Cardiac fibroblast (primary cell): Measurements from ENCODE around the gene PLOD2.
A peak's percentile ranks its signal among the peaks of the same experiment; 100 is the strongest.

ENCODE experiments used
- DNase-seq, 2 donors: peaks; one replicate each; pipeline versions ENCODE4 v3.0.0 to v3.0.0-alpha.2; 2010; ENCODE audit warnings: low read depth in 2 of 2
- H3K4me3 ChIP-seq, 2 donors: replicated peaks in 1 of 2; 1 replicate in 1 of 2; 2 replicates in 1 of 2; pipeline ENCODE4 v1.5.1; 2011; ENCODE audit warnings: low read depth in 2 of 2, low read length in 2 of 2, mild to moderate bottlenecking in 2 of 2, moderate library complexity in 1 of 2
- CTCF ChIP-seq: IDR thresholded peaks from one replicate; pipeline ENCODE4 v1.5.1; 2011; ENCODE audit warnings: low read depth, mild to moderate bottlenecking, low read length, inconsistent platforms

PLOD2 gene

DNA sequence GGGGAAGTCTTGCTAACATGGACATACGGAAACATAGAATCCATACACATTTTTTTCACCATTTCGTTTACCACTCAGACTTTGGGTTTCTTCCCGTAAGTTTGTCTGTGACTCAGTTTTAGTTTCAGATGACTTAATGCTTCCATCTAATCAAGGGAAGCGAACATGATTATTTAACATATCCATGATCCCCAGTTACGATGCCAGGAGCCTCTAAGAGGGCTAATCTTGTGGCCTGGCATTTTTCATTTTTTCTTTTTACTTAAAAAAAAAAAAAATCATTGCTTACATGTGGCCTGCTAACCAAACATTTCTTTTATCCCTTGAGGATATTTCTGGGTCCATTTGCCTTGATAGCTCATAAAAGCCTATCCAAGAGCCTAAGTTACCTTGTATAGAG, 20.2 kb upstream of the PLOD2 start:
- TF ChIP-seq CTCF = no peak
- DNase-seq = no peak
- H3K4me3 ChIP-seq = no peak overlapping the region

GRCh38 chr3:146180376-146180775, 19.4 kb upstream of the PLOD2 start:
- no peak for TF ChIP-seq CTCF
- no peak overlapping the region for H3K4me3 ChIP-seq
- DNase-seq = no peak

DNA sequence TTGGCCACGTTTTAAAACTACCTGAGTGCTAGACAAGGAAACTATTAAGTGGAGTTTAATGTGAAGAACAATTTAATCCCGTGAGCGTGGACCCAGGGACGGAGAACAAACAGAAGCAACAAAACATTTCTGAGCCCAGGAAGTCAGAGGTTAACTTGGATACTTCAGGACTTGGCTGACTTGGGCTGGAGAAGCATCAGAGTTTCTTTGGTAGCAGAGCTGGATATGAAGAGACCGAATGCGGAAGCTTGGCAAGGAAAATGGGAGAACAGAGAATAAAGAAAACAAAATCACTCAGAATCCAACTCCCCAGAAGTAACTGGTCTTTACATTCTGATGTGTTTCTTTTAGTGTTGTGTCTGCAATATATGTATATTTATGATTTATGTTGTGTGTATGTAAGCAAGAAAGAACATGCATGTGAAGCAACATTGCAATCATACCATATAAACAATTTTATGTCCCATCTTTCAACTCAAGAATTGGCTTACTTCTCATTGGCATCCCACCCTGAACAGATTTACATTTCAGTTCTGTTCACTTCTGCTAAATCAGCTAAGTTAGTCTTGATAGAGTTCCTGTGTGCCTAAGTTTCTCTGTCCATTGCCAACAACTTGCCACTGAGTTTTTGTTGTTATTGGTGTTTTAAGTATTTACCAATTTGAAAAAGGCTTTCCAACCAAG, 17.2 kb upstream of the PLOD2 start:
- no peak for TF ChIP-seq CTCF
- DNase-seq = no peak
- H3K4me3 ChIP-seq = no peak overlapping the region

GRCh38 chr3:146177519-146177918, 16.5 kb upstream of the PLOD2 start:
- TF ChIP-seq CTCF = no peak
- DNase-seq = peak in 1 of 2 donors; percentile 50
- H3K4me3 ChIP-seq = no peak overlapping the region

- peak in 1 of 2 donors; percentile 57 for DNase-seq
- TF ChIP-seq CTCF = no peak
- H3K4me3 ChIP-seq = no peak overlapping the region
Measured at GRCh38 chr3:146177072-146177471, 16.1 kb upstream of the PLOD2 start.

DNA sequence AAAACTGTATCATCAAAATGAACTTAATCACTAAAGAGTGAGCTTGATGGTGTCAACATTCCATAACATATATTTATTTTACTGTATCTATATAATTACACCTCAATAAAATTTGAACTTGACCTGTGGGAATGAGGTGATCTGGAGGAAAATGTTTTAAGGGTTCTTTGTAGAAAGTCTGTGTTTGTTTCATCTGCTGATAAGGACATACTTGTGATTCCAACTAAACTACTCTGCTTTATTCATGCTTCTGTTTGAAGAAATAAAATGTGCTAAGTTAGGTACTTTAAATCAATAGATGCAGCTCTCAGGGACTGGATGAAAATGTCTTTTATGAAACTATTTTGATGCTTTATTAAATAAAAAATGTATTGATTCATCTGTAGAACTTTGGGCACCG, 11.6 kb upstream of the PLOD2 start:
- DNase-seq = no peak
- no peak overlapping the region for H3K4me3 ChIP-seq
- no peak for TF ChIP-seq CTCF

DNA sequence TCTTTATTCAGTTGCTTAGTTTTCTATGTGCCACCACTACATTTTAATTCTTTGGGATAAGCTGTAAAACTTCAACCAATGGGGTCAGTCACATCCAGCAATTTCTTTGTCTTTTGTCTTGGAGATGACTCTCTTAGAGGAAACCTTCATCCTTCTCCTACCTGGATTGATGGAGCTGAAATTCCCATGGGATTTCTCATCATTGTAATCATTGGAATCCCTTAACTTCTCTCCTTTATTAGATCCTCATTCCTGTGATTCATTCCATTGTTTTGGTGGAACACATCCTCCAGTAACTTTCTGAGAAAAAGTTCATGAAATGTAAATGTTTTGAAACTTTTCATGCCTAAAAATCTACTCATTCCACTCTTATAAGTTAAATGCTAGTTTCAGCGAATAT, 9.6 kb upstream of the PLOD2 start:
- no peak for DNase-seq
- H3K4me3 ChIP-seq = no peak overlapping the region
- TF ChIP-seq CTCF = no peak
